ENCODE data around the gene CEACAM3. TPM values are rescaled to one million over a fixed set of nuclear protein-coding genes. Genes with fewer than 3 reads are reported as not detected.

CEACAM3 gene
- total and polyA plus RNA-seq, 7 donors = 2.3 TPM; not detected in 6

DNA sequence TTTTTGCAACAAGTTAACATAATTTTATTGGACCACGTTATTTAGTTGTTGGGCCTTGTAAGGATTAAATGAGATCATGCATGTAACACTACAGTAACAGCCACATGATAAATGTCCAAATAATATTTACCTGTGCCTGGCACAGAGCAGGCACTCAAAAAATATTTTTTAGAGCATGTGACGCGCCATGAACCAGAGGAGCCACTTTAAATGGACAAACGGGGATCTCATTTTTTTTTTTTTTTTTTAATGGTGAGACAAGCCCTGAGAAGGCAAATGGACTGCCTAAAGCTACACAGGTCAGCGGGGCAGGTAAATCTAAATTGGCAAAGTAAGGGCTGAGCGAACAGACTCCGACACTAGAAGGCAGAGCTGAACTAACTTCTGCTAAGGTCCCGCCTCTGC is 62.8 kb downstream of the CEACAM3 start:
- H3K9me3 ChIP-seq = no peaks in the 10 kb centered on the region

DNA sequence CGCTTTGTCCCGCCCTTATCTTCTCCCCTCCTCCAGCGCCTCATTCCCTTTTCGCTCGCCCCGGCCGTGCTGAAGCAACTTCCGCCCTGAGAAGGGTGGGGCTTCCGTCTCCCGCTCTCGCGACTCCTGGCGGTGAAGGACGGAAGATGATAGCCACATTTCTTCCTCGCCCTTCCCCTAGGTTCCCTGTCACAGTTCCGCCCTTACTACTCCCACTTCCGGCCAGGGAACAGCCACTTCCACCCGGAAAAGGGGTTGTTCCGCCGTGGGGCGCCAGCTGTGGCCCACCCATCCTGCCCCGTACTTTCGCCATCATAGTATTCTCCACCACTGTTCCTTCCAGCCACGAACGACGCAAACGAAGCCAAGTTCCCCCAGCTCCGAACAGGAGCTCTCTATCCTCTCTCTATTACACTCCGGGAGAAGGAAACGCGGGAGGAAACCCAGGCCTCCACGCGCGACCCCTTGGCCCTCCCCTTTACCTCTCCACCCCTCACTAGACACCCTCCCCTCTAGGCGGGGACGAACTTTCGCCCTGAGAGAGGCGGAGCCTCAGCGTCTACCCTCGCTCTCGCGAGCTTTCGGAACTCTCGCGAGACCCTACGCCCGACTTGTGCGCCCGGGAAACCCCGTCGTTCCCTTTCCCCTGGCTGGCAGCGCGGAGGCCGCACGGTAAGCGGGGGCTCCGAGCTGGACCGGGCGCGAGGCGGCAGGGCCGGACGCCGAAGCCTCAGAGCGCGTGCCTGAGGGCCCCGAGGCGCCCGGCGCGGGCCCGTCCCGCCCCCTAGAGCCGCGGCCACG is 63.4 kb downstream of the CEACAM3 start, which contains the start of gene RPS19:
Gene RPS19, plus strand, starts transcription at position 638 of the 801 bp plus-strand sequence. CDS start 520 bp downstream, outside the sequence.
- Histone ChIP-seq H3K27me3 (no peaks in the 10 kb centered on the region), H3K4me1 (peaks cover 0 to 39% (median 31%) of the 10 kb centered on the region in 4 donors), H3K9me3 (no peaks in the 10 kb centered on the region), H3K36me3 (peaks cover 9 to 38% (median 27%) of the 10 kb centered on the region in 4 donors), H3K27ac (peak within 1 kb of the TSS; percentile 88 to 97 (median 94)), H3K4me3 (peak within 1 kb of the TSS; percentile 84 to 98 (median 89))
- intact Hi-C loops (cut with DNase I) = loop anchor here (1.0 to 2.0 kb wide), 2 partner anchors 22 to 99 kb away; partner anchors contain the start of gene RABAC1
- TF ChIP-seq EP300 (IDR thresholded peaks at IDR 0.05) (no peak), POLR2A (IDR thresholded peaks at IDR 0.05) (peak; percentile 47 to 61), POLR2AphosphoS5 (IDR thresholded peaks at IDR 0.05) (peak; percentile 87 to 96 (median 91))
- TF ChIP-seq, protein P1, sequence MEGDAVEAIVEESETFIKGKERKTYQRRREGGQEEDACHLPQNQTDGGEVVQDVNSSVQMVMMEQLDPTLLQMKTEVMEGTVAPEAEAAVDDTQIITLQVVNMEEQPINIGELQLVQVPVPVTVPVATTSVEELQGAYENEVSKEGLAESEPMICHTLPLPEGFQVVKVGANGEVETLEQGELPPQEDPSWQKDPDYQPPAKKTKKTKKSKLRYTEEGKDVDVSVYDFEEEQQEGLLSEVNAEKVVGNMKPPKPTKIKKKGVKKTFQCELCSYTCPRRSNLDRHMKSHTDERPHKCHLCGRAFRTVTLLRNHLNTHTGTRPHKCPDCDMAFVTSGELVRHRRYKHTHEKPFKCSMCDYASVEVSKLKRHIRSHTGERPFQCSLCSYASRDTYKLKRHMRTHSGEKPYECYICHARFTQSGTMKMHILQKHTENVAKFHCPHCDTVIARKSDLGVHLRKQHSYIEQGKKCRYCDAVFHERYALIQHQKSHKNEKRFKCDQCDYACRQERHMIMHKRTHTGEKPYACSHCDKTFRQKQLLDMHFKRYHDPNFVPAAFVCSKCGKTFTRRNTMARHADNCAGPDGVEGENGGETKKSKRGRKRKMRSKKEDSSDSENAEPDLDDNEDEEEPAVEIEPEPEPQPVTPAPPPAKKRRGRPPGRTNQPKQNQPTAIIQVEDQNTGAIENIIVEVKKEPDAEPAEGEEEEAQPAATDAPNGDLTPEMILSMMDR (IDR thresholded peaks at IDR 0.05) = peak; percentile 60 to 92 (median 78)
- DNase-seq = peak; percentile 99
- WGBS, 2 donors = 0 to 1% methylated on average over 76 of the region's 76 CpGs

More for the DNA sequence above, 62.8 kb downstream of the CEACAM3 start:
- Histone ChIP-seq H3K4me1 (peaks cover 0 to 35% (median 29%) of the 10 kb centered on the region in 4 donors), H3K27ac (peak overlapping the region; percentile 88 to 97 (median 94)), H3K4me3 (peak overlapping the region; percentile 11 to 98 (median 87)), H3K36me3 (peaks cover 4 to 32% (median 21%) of the 10 kb centered on the region in 4 donors), H3K27me3 (no peaks in the 10 kb centered on the region)
- intact Hi-C loops (cut with DNase I) = no loop called here
- TF ChIP-seq POLR2AphosphoS5 (IDR thresholded peaks at IDR 0.05) = no peak
- TF ChIP-seq, protein P1 (IDR thresholded peaks at IDR 0.05) = no peak
- TF ChIP-seq POLR2A (IDR thresholded peaks at IDR 0.05) = no peak
- TF ChIP-seq EP300 (IDR thresholded peaks at IDR 0.05) = no peak
- DNase-seq = no peak
- WGBS, 2 donors = 1 to 6% methylated on average over 8 of the region's 8 CpGs

DNA sequence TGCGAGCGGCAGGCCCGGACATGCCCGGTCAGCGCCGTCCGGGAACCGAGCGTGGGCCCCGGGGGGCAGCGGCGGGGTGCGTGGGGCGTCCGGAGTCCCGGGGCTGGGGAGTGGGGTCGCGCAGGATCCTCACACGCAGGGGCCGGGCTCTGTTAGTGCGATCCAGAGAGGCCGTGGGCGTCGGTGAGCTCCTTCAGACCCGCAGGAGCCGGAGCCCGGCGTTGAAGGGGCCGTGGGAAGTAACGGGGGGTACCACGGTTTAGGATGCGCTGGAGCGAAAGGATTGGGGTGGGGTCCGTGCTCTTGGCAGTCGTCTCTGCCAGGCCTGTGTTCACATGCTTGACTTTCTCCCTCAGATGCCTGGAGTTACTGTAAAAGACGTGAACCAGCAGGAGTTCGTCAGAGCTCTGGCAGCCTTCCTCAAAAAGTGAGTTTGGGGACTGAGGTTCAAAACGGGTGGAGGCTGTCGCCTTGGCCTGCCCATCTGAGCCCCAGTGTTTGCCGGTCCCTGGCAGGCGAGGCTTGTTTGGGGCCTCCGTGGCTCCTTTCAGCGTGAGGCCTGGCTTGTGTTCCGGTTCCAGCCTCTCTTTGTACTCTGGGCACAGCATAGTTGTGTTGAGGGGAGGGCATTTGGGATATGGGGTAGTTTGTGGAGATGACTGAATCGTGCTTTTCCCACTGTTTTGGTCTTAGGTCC is 64.2 kb downstream of the CEACAM3 start:
- Histone ChIP-seq H3K27me3 (no peaks in the 10 kb centered on the region), H3K4me1 (peaks cover 0 to 39% (median 32%) of the 10 kb centered on the region in 4 donors)
- intact Hi-C loops (cut with DNase I) = loop anchor here (1.0 to 2.0 kb wide), 2 partner anchors 22 to 98 kb away; partner anchors contain the start of gene RABAC1

More for the DNA sequence above, 64.2 kb downstream of the CEACAM3 start:
- 0 to 1% methylated on average over 45 of the region's 45 CpGs for WGBS, 2 donors
- no peak for TF ChIP-seq POLR2A (IDR thresholded peaks at IDR 0.05)
- H3K36me3 ChIP-seq = peaks cover 9 to 45% (median 28%) of the 10 kb centered on the region in 4 donors
- peak overlapping the region; percentile 84 to 98 (median 89) for H3K4me3 ChIP-seq
- peak overlapping the region; percentile 88 to 97 (median 94) for H3K27ac ChIP-seq
- DNase-seq = peak; percentile 73
- no peaks in the 10 kb centered on the region for H3K9me3 ChIP-seq

Other genes starting within 250 kb of the CEACAM3 start
- 1 to 10 TPM in 3 of 4 donors, not detected in 1; 1.5 to 4.3 (median 2.2) TPM for gene CEACAM21, start 220.4 kb upstream of the CEACAM3 start, total RNA-seq
- gene CEACAM21, start 220.4 kb upstream of the CEACAM3 start, polyA plus RNA-seq = 10 to 100 TPM in 1 of 3 donors, not detected in 2; 11.9 TPM
- gene CEACAM4, start 169.5 kb upstream of the CEACAM3 start, total RNA-seq = 1 to 10 TPM in 2 of 4 donors, not detected in 2; 1.9 to 3.6 TPM
- gene CEACAM4, start 169.5 kb upstream of the CEACAM3 start, polyA plus RNA-seq = 1 to 10 TPM in 1 of 3 donors, not detected in 2; 1.6 TPM
- gene CEACAM7, start 108.3 kb upstream of the CEACAM3 start, total RNA-seq = 1 to 10 TPM in 2 of 4 donors, under 1 TPM in 1, not detected in 1; 0.49 to 1.4 (median 1.1) TPM
- 1,000 to 10,000 TPM in 1 of 3 donors, 100 to 1,000 TPM in 2; 282 to 1,079 (median 306) TPM for gene CEACAM7, start 108.3 kb upstream of the CEACAM3 start, polyA plus RNA-seq
- 1 to 10 TPM in 1 of 4 donors, under 1 TPM in 2, not detected in 1; 0.16 to 3.2 (median 0.83) TPM for gene CEACAM5, start 88.0 kb upstream of the CEACAM3 start, total RNA-seq
- 1,000 to 10,000 TPM in 1 of 3 donors, 100 to 1,000 TPM in 2; 172 to 1,632 (median 365) TPM for gene CEACAM5, start 88.0 kb upstream of the CEACAM3 start, polyA plus RNA-seq
- gene CEACAM6, start 41.1 kb upstream of the CEACAM3 start, total RNA-seq = under 1 TPM in 3 of 4 donors, not detected in 1; 0.27 to 0.71 (median 0.28) TPM
- 100 to 1,000 TPM in 2 of 3 donors, 10 to 100 TPM in 1; 35.4 to 516 (median 161) TPM for gene CEACAM6, start 41.1 kb upstream of the CEACAM3 start, polyA plus RNA-seq
- gene LYPD4, start 48.1 kb downstream of the CEACAM3 start, total RNA-seq = not detected
- under 1 TPM in 1 of 3 donors, not detected in 2; 0.60 TPM for gene LYPD4, start 48.1 kb downstream of the CEACAM3 start, polyA plus RNA-seq
- not detected for gene DMRTC2, start 48.5 kb downstream of the CEACAM3 start, total RNA-seq
- not detected for gene DMRTC2, start 48.5 kb downstream of the CEACAM3 start, polyA plus RNA-seq
- gene RPS19, start 63.7 kb downstream of the CEACAM3 start, total RNA-seq = 1,000 to 10,000 TPM in 2 of 4 donors, 100 to 1,000 TPM in 2; 738 to 1,695 (median 1,093) TPM
- gene RPS19, start 63.7 kb downstream of the CEACAM3 start, polyA plus RNA-seq = 1,000 to 10,000 TPM; 2,128 to 3,435 (median 2,711) TPM
- gene CD79A, start 80.7 kb downstream of the CEACAM3 start, total RNA-seq = not detected
- 100 to 1,000 TPM in 1 of 3 donors, 1 to 10 TPM in 2; 1.8 to 169 (median 3.6) TPM for gene CD79A, start 80.7 kb downstream of the CEACAM3 start, polyA plus RNA-seq
- 10 to 100 TPM; 31.8 to 65.4 (median 34.8) TPM for gene ARHGEF1, start 86.6 kb downstream of the CEACAM3 start, total RNA-seq
- 100 to 1,000 TPM in 1 of 3 donors, 10 to 100 TPM in 2; 30.5 to 151 (median 45.0) TPM for gene ARHGEF1, start 86.6 kb downstream of the CEACAM3 start, polyA plus RNA-seq
- gene ERFL, start 131.9 kb downstream of the CEACAM3 start, total RNA-seq = not detected
- gene ERFL, start 131.9 kb downstream of the CEACAM3 start, polyA plus RNA-seq = 1 to 10 TPM in 1 of 3 donors, not detected in 2; 1.3 TPM
- 100 to 1,000 TPM; 128 to 255 (median 180) TPM for gene RABAC1, start 162.7 kb downstream of the CEACAM3 start, total RNA-seq
- 100 to 1,000 TPM; 139 to 236 (median 170) TPM for gene RABAC1, start 162.7 kb downstream of the CEACAM3 start, polyA plus RNA-seq
- gene ATP1A3, start 197.6 kb downstream of the CEACAM3 start, total RNA-seq = 1 to 10 TPM; 1.6 to 4.3 (median 3.3) TPM
- gene ATP1A3, start 197.6 kb downstream of the CEACAM3 start, polyA plus RNA-seq = 1 to 10 TPM in 1 of 3 donors, under 1 TPM in 1, not detected in 1; 0.46 to 3.2 TPM